PFSK-1 (cell line): ENCODE results near the gene ZNF462.

ENCODE experiments used
- FOXP2 ChIP-seq: optimal IDR thresholded peaks from 2 replicates; pipeline ENCODE3; 2011; ENCODE audit warnings: borderline replicate concordance, control low read depth, inconsistent platforms; ENCODE audit not compliant: insufficient read depth; ENCODE audit errors: extremely low read length, extremely low read depth
- POLR2AphosphoS5 ChIP-seq: IDR thresholded peaks from 2 replicates; pipeline ENCODE4 v1.6.1; 2012; ENCODE audit warnings: low read depth, mild to moderate bottlenecking, control low read depth, low read length, moderate library complexity
- SIN3A ChIP-seq: IDR thresholded peaks from 2 replicates; pipeline ENCODE4 v1.6.1; 2012; ENCODE audit warnings: mild to moderate bottlenecking, low read length, moderate library complexity, borderline replicate concordance; ENCODE audit not compliant: insufficient read depth
- TAF1 ChIP-seq: IDR thresholded peaks from 2 replicates; pipeline ENCODE4 v1.6.1; 2012; ENCODE audit warnings: low read length, control low read depth, borderline replicate concordance; ENCODE audit not compliant: insufficient read depth
- TF ChIP-seq, protein P1 (sequence below), 2 experiments: IDR thresholded peaks; 2 replicates each; pipeline versions ENCODE4 v1.6.1 to v1.8.0; 2011 to 2012; ENCODE audit warnings: low read depth in 2 of 2, low read length in 2 of 2, control low read depth in 1 of 2, inconsistent platforms in 1 of 2, mild to moderate bottlenecking in 1 of 2, moderate library complexity in 1 of 2; ENCODE audit not compliant: insufficient read depth in 1 of 2

DNA sequence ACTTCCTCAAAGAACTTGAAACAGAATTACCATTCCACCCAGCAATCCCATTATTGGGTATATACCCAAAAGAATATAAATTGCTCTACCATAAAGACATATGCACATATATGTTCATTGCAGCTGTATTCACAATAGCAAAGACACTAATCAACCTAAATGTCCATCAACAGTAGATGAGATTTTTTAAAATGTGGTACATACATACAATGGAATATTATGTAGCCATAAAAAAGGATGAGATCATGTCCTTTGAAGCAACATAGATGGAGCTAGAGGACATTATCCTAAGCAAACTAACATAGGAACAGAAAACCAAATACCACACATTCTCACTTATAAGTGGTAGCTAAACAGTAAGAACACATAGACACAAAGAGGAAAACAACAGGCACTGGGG is 28.1 kb upstream of the ZNF462 start:
- no peak for TF ChIP-seq POLR2AphosphoS5
- TF ChIP-seq, protein P1, sequence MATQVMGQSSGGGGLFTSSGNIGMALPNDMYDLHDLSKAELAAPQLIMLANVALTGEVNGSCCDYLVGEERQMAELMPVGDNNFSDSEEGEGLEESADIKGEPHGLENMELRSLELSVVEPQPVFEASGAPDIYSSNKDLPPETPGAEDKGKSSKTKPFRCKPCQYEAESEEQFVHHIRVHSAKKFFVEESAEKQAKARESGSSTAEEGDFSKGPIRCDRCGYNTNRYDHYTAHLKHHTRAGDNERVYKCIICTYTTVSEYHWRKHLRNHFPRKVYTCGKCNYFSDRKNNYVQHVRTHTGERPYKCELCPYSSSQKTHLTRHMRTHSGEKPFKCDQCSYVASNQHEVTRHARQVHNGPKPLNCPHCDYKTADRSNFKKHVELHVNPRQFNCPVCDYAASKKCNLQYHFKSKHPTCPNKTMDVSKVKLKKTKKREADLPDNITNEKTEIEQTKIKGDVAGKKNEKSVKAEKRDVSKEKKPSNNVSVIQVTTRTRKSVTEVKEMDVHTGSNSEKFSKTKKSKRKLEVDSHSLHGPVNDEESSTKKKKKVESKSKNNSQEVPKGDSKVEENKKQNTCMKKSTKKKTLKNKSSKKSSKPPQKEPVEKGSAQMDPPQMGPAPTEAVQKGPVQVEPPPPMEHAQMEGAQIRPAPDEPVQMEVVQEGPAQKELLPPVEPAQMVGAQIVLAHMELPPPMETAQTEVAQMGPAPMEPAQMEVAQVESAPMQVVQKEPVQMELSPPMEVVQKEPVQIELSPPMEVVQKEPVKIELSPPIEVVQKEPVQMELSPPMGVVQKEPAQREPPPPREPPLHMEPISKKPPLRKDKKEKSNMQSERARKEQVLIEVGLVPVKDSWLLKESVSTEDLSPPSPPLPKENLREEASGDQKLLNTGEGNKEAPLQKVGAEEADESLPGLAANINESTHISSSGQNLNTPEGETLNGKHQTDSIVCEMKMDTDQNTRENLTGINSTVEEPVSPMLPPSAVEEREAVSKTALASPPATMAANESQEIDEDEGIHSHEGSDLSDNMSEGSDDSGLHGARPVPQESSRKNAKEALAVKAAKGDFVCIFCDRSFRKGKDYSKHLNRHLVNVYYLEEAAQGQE (IDR thresholded peaks at IDR 0.05; ENCODE audit: insufficient read depth in 1 of 2, low read depth in 2 of 2, low read length in 2 of 2) = no peak
- no peak for TF ChIP-seq FOXP2
- no peak for TF ChIP-seq TAF1
- no peak for TF ChIP-seq SIN3A
